ACC112 (cell line): ENCODE results near the gene HINT2.
A peak's percentile ranks its signal among the peaks of the same experiment; 100 is the strongest.

Experiments used
- H2AFZ ChIP-seq: fragments of 200-600 bp; sonication (generic); one replicate; pipeline ENCODE4 v1.6.0; 2017; ENCODE audit warnings: antibody characterized with exemption, low read length; ENCODE audit not compliant: unreplicated experiment
- H3K27ac ChIP-seq: fragments of 200-600 bp; sonication (generic); 2 replicates; pipeline ENCODE4 v1.5.1; 2014; ENCODE audit warnings: low read depth, mild to moderate bottlenecking, antibody characterized with exemption, low read length, moderate library complexity
- H3K27me3 ChIP-seq: fragments of 200-600 bp; sonication (generic); 2 replicates; pipeline ENCODE4 v1.6.1; 2014; ENCODE audit warnings: mild to moderate bottlenecking, antibody characterized with exemption, low read length, moderate library complexity, mixed read lengths; ENCODE audit not compliant: insufficient read depth
- H3K36me3 ChIP-seq: fragments of 200-600 bp; sonication (generic); 2 replicates; pipeline ENCODE4 v1.6.1; 2016; ENCODE audit warnings: mild to moderate bottlenecking, antibody characterized with exemption, low read length, moderate library complexity, mixed read lengths; ENCODE audit not compliant: insufficient read depth
- H3K4me1 ChIP-seq: fragments of 200-600 bp; sonication (generic); one replicate; pipeline ENCODE4 v1.6.1; 2016; ENCODE audit warnings: low read length, mixed read lengths; ENCODE audit not compliant: insufficient read depth, unreplicated experiment, control insufficient read depth
- H3K4me3 ChIP-seq: fragments of 200-600 bp; sonication (generic); 2 replicates; pipeline ENCODE4 v1.5.1; 2014; ENCODE audit warnings: mild to moderate bottlenecking, low read depth, low read length
- H3K79me2 ChIP-seq: fragments of 200-600 bp; sonication (generic); one replicate; pipeline ENCODE4 v1.6.0; 2016; ENCODE audit warnings: low read length; ENCODE audit not compliant: control insufficient read depth, unreplicated experiment, insufficient read depth

Gene HINT2

DNA sequence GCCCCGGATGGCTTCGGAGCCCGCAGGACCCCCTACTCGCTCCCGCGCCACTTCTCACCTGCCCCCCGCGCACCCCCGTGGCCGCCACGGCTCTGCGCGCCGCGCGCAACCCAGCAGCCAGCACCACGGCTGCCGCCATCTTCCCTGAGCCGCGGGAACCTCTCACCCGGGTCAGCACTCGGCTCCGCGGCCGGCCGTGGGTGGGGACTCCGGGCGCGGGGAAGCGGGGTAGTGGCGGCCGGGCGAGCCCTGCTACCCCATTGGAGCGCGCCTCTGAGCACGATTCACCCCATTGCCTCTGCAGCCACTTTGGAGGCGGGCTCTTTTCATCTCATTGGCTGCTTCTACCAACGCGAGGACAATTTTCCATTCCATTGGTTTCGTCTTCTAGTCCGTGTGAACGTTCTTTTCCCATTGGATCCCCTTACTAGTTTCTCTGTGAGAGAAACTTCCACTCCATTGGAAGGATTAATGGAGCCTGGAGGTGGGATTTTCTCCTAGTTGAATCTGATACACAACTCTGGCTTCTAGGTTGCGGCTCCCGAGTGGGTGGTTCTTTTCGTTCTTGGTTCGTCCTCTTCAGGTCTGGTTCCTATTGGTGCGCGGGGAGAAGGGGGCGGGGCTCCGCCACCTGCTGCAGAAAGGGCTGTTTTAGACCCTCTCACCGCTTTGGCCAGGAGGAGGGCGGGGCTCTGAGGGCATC is at the start of gene HINT2:
TSS of gene HINT2 (minus strand) at position 202 of the 703 bp plus-strand sequence. CDS start at position 139, 63 bp downstream.
- Histone ChIP-seq H3K27me3 (no peaks in the 10 kb centered on the region), H3K36me3 (no peaks in the 10 kb centered on the region), H3K27ac (peak within 1 kb of the TSS; percentile 63), H2AFZ (peak within 1 kb of the TSS; percentile 96), H3K4me3 (peak within 1 kb of the TSS; percentile 91), H3K79me2 (no peaks in the 10 kb centered on the region), H3K4me1 (peaks cover 9% of the 10 kb centered on the region)

DNA sequence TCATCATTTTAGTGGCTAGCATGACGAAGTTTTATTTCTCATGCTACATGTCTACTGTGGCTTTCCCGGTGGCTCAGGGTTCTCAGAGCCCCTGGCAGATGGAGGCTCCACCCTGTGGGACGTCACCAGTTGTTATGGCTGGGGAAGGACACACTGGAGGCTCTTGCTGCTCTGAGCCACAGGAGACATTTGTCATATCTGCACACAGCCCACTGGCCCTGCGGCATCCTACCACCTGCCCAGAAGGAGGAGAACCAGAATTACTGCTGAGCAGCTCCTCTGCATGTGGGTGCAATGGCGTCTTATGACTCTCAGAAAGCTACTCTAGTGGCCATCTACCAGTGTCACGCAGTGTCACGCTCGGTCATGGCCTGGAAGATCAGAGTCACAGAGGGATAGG is 48.7 kb upstream of the HINT2 start:
- no peaks in the 10 kb centered on the region for H3K4me1 ChIP-seq
- no peaks in the 10 kb centered on the region for H3K36me3 ChIP-seq
- H3K27ac ChIP-seq = no peak overlapping the region
- H3K79me2 ChIP-seq = no peaks in the 10 kb centered on the region
- no peak overlapping the region for H2AFZ ChIP-seq
- no peak overlapping the region for H3K4me3 ChIP-seq
- H3K27me3 ChIP-seq = peaks cover 34% of the 10 kb centered on the region

GRCh38 chr9:35862328-35862727 is 47.5 kb upstream of the HINT2 start:
- H3K79me2 ChIP-seq = no peaks in the 10 kb centered on the region
- H3K36me3 ChIP-seq = no peaks in the 10 kb centered on the region
- no peak overlapping the region for H2AFZ ChIP-seq
- peaks cover 34% of the 10 kb centered on the region for H3K27me3 ChIP-seq
- no peaks in the 10 kb centered on the region for H3K4me1 ChIP-seq
- no peak overlapping the region for H3K27ac ChIP-seq
- H3K4me3 ChIP-seq = no peak overlapping the region

- Histone ChIP-seq H3K79me2 (no peaks in the 10 kb centered on the region), H3K4me1 (no peaks in the 10 kb centered on the region), H3K27me3 (peaks cover 34% of the 10 kb centered on the region), H2AFZ (no peak overlapping the region), H3K36me3 (no peaks in the 10 kb centered on the region), H3K4me3 (no peak overlapping the region), H3K27ac (no peak overlapping the region)
Observed at GRCh38 chr9:35861161-35861897, 46.5 kb upstream of the HINT2 start.

- no peak overlapping the region for H3K27ac ChIP-seq
- H3K27me3 ChIP-seq = peaks cover 34% of the 10 kb centered on the region
- H3K4me1 ChIP-seq = no peaks in the 10 kb centered on the region
- no peak overlapping the region for H2AFZ ChIP-seq
- no peaks in the 10 kb centered on the region for H3K79me2 ChIP-seq
- no peaks in the 10 kb centered on the region for H3K36me3 ChIP-seq
- H3K4me3 ChIP-seq = no peak overlapping the region
Observed at GRCh38 chr9:35859990-35860339, 45.1 kb upstream of the HINT2 start.

DNA sequence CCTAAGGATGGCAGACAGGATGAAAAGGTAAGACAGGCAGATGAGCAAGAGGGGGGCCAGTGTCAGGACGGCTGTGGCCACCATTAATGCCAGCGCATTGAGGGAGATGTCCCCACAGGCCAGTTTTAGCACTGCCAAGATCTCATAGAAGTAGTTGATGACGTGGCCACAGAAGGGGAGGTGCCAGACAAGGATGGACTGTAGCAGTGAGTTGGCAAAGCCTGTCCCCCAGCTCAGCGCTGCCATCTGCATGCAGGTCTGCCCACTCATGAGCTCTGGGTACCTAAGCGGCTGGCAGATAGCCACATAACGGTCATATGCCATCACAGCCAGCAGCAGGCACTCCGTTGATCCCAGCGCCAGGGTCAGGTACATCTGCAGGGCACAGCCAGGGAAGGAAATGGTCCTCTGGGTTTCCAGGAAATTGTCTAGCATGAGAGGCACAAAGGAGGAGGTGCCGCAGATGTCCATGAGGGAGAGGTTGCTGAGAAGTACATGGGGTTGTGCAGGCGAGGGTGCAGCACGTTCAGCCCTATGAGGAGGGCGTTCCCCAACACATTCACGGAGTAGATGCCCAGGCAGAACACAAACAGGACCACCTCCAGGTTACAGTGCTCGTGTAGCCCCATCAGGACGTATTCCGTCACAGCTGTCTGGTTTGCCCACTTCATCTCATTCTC is 44.6 kb upstream of the HINT2 start:
- Histone ChIP-seq H3K79me2 (no peaks in the 10 kb centered on the region), H2AFZ (no peak overlapping the region), H3K36me3 (no peaks in the 10 kb centered on the region), H3K27ac (no peak overlapping the region), H3K4me1 (no peaks in the 10 kb centered on the region), H3K4me3 (no peak overlapping the region), H3K27me3 (peaks cover 34% of the 10 kb centered on the region)

DNA sequence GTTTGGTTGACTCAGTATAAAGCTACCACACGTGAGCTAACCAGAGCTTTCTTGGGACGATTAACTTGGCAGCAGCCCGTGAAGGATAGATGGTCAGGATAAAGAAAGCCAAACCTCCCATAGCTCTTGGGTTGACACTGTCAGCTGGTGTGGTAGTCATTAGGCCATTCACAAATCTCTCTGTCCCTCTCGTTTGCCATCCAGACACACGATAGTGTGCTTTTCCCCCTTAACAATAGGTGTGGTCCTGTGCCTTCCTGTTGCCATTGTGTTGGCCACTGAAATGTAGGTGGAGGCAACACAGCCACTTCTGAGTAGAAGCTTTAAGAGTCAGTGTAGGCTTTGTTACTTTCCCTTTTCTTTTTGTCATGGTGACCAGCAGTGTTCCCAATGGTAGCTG is 43.6 kb upstream of the HINT2 start:
- H2AFZ ChIP-seq = no peak overlapping the region
- no peaks in the 10 kb centered on the region for H3K4me1 ChIP-seq
- H3K36me3 ChIP-seq = no peaks in the 10 kb centered on the region
- H3K27me3 ChIP-seq = peaks cover 32% of the 10 kb centered on the region
- no peak overlapping the region for H3K4me3 ChIP-seq
- H3K79me2 ChIP-seq = no peaks in the 10 kb centered on the region
- H3K27ac ChIP-seq = no peak overlapping the region

DNA sequence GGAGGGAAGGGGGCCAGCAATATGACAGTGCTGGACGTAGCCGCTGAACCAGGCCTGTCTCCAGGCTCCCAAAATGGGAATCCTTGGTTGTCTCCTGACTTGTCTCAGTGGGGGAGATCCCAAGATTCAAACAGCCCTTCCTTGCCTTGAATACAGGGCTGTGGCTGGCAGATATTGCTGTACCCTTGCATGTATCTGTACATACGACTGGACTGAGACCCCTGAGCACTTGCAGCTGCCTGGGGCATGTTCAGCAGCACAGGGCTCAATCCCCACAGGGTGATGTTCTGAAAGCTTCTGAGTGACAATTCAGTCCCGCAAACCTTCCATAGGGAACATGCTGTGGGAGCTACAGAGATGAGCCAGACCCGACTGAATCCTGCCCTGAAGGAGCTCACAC is 42.0 kb upstream of the HINT2 start:
- Histone ChIP-seq H3K27me3 (peaks cover 21% of the 10 kb centered on the region), H3K36me3 (no peaks in the 10 kb centered on the region), H2AFZ (no peak overlapping the region), H3K79me2 (no peaks in the 10 kb centered on the region), H3K4me3 (no peak overlapping the region), H3K4me1 (no peaks in the 10 kb centered on the region), H3K27ac (no peak overlapping the region)

DNA sequence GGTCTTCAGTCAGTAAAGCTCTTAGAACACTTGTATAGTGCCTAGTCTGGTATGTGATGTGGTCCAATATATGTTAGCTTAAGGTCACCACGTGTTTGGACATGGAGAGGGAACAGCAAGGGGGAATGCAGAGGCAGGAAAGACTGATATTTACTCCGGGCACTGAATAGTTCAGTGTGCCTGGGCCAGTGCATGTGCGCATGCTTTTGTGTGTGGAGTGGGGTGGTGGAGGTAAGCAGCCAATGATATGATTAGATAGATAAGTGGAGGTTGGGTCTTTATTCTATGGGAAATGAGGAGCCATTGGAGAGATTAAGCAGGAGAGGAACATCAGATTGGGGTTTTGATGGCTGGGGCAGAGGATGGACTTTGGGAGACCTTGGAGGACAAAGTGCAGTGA is 41.4 kb upstream of the HINT2 start:
- no peaks in the 10 kb centered on the region for H3K4me1 ChIP-seq
- H3K36me3 ChIP-seq = no peaks in the 10 kb centered on the region
- no peak overlapping the region for H2AFZ ChIP-seq
- no peak overlapping the region for H3K4me3 ChIP-seq
- H3K27me3 ChIP-seq = peaks cover 14% of the 10 kb centered on the region
- no peaks in the 10 kb centered on the region for H3K79me2 ChIP-seq
- no peak overlapping the region for H3K27ac ChIP-seq

DNA sequence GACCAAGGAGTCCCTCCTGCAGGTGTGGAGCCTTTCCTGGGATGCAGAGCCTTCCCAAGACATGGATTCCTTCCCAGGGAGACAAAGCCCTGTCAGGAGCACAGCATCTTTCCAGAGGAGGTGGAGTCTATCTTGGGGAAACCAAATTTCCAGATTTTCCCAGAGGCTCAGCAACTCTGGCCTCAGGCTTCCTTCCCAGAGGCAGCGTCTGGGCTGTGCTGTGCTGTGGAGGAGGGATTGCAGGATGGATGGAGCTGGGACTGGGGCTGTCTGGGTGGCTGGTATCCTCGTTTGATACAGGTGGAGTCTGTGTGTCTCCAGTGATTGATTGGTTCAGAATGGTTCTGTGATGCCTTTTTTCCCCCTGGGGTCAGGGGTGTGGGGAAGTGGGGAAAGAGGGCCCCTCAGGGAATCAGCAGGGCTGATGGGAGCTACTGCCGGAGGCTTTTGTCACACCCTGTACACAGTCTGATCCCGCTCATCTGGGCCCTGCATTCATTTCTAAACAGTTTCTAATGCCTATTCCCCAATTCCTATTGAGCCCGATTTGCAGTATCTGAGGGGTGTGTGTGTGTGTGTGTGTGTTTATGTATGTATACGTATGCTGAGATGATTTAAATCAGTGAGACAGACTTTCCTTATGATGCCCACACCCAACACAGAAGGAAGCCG is 39.4 kb upstream of the HINT2 start:
- no peaks in the 10 kb centered on the region for H3K79me2 ChIP-seq
- H2AFZ ChIP-seq = no peak overlapping the region
- H3K4me3 ChIP-seq = no peak overlapping the region
- no peak overlapping the region for H3K27ac ChIP-seq
- H3K4me1 ChIP-seq = no peaks in the 10 kb centered on the region
- H3K27me3 ChIP-seq = no peaks in the 10 kb centered on the region
- no peaks in the 10 kb centered on the region for H3K36me3 ChIP-seq
